ENCODE results near the gene TACC2. TPM values are rescaled to one million over a fixed set of nuclear protein-coding genes. Genes with fewer than 3 reads are reported as not detected.

Gene TACC2
- total and polyA plus RNA-seq, 9 of the 15 experiments (the other 6 are each of a cell fraction or from before 2014, with no cell fraction given): under 0.01 to 0.35 (median 0.03) TPM; not detected in 6

GRCh38 chr10:122154031-122154544, 165.1 kb downstream of the TACC2 start:
- H3K27ac ChIP-seq (ENCODE audit: extremely low read depth, low read depth, low read length): no peak overlapping the region
- ChIA-PET CTCF (ENCODE audit: low intra/inter-chr PET ratio) (no interaction called here), POLR2A (no interaction called here)
- H3K79me2 ChIP-seq (ENCODE audit: control insufficient read depth, insufficient read depth, low read length): no peaks in the 10 kb centered on the region
- ATAC-seq: no peak
- no peak for FAIRE-seq
- H3K4me2 ChIP-seq (ENCODE audit: insufficient read depth, low read length): no peak overlapping the region
- peaks cover 3 to 46% of the 10 kb centered on the region in 2 experiments; a peak in 3 of 5 replicates for H3K27me3 ChIP-seq (ENCODE audit: control insufficient read depth in 2 of 2, insufficient read depth in 2 of 2, low read length in 2 of 2)
- H3K36me3 ChIP-seq (ENCODE audit: control insufficient read depth, insufficient read depth, low read length): no peaks in the 10 kb centered on the region
- DNase-seq (ENCODE audit: extremely low read depth in 1 of 4, low spot score in 3 of 4): no peak
- H3K4me3 ChIP-seq: no peak overlapping the region
- H3K4me1 ChIP-seq (replicated peaks in 1 of 2; ENCODE audit: control insufficient read depth in 2 of 2, insufficient read depth in 2 of 2, low read length in 2 of 2): no peaks in the 10 kb centered on the region
- no peaks in the 10 kb centered on the region for H3K9me1 ChIP-seq (ENCODE audit: control insufficient read depth, insufficient read depth, low read length)
- H4K20me1 ChIP-seq (replicated peaks; ENCODE audit: control insufficient read depth, insufficient read depth, low read length): no peaks in the 10 kb centered on the region; the same call in 1 of the 2 replicates
- no peaks in the 10 kb centered on the region for H3K9me3 ChIP-seq (replicated peaks; ENCODE audit: control insufficient read depth, insufficient read depth, low read depth, low read length)
- H2AFZ ChIP-seq (ENCODE audit: low read depth, low read length): no peak overlapping the region
- intact Hi-C loops (cut with micrococcal nuclease): no loop called here
- WGBS (ENCODE audit: insufficient coverage, low coverage, missing lambda C conversion rate): 2% methylated on average over 10 of the region's 10 CpGs
- in situ Hi-C loops (cut with MboI): no loop called here
- H3K9ac ChIP-seq (ENCODE audit: insufficient read depth in 1 of 2, low read depth in 2 of 2, low read length in 2 of 2): no peak overlapping the region
- no TSS peak for BruUV-seq (replicated peaks)
- TF ChIP-seq, protein P1, sequence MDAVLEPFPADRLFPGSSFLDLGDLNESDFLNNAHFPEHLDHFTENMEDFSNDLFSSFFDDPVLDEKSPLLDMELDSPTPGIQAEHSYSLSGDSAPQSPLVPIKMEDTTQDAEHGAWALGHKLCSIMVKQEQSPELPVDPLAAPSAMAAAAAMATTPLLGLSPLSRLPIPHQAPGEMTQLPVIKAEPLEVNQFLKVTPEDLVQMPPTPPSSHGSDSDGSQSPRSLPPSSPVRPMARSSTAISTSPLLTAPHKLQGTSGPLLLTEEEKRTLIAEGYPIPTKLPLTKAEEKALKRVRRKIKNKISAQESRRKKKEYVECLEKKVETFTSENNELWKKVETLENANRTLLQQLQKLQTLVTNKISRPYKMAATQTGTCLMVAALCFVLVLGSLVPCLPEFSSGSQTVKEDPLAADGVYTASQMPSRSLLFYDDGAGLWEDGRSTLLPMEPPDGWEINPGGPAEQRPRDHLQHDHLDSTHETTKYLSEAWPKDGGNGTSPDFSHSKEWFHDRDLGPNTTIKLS (IDR thresholded peaks at IDR 0.05; ENCODE audit: borderline replicate concordance, low read depth): no peak
- TF ChIP-seq, protein P2, sequence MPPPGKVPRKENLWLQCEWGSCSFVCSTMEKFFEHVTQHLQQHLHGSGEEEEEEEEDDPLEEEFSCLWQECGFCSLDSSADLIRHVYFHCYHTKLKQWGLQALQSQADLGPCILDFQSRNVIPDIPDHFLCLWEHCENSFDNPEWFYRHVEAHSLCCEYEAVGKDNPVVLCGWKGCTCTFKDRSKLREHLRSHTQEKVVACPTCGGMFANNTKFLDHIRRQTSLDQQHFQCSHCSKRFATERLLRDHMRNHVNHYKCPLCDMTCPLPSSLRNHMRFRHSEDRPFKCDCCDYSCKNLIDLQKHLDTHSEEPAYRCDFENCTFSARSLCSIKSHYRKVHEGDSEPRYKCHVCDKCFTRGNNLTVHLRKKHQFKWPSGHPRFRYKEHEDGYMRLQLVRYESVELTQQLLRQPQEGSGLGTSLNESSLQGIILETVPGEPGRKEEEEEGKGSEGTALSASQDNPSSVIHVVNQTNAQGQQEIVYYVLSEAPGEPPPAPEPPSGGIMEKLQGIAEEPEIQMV (tag; conservative IDR thresholded peaks at IDR 0.05; ENCODE audit: low read depth): no peak
- TF ChIP-seq, protein P3, sequence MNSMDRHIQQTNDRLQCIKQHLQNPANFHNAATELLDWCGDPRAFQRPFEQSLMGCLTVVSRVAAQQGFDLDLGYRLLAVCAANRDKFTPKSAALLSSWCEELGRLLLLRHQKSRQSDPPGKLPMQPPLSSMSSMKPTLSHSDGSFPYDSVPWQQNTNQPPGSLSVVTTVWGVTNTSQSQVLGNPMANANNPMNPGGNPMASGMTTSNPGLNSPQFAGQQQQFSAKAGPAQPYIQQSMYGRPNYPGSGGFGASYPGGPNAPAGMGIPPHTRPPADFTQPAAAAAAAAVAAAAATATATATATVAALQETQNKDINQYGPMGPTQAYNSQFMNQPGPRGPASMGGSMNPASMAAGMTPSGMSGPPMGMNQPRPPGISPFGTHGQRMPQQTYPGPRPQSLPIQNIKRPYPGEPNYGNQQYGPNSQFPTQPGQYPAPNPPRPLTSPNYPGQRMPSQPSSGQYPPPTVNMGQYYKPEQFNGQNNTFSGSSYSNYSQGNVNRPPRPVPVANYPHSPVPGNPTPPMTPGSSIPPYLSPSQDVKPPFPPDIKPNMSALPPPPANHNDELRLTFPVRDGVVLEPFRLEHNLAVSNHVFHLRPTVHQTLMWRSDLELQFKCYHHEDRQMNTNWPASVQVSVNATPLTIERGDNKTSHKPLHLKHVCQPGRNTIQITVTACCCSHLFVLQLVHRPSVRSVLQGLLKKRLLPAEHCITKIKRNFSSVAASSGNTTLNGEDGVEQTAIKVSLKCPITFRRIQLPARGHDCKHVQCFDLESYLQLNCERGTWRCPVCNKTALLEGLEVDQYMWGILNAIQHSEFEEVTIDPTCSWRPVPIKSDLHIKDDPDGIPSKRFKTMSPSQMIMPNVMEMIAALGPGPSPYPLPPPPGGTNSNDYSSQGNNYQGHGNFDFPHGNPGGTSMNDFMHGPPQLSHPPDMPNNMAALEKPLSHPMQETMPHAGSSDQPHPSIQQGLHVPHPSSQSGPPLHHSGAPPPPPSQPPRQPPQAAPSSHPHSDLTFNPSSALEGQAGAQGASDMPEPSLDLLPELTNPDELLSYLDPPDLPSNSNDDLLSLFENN (IDR thresholded peaks at IDR 0.05; ENCODE audit: low read depth in 2 of 2, low read length in 2 of 2): no peak
- no peak for TF ChIP-seq USF1 (CRISPR knock-in tag; IDR thresholded peaks at IDR 0.05)
- no peak for TF ChIP-seq KDM1A (IDR thresholded peaks at IDR 0.05)
- TF ChIP-seq SAFB (IDR thresholded peaks at IDR 0.05; ENCODE audit: borderline replicate concordance, low read depth, low read length): no peak
- no peak for TF ChIP-seq E2F3 (CRISPR knock-in tag; IDR thresholded peaks at IDR 0.05)
- TF ChIP-seq LEF1 (IDR thresholded peaks at IDR 0.05): no peak
- no peak for TF ChIP-seq PHF20 (IDR thresholded peaks at IDR 0.05; ENCODE audit: partially characterized antibody)
- no peak for TF ChIP-seq PML (IDR thresholded peaks at IDR 0.05; ENCODE audit: low read length)
- TF ChIP-seq ETV6 (IDR thresholded peaks at IDR 0.05; ENCODE audit: borderline replicate concordance in 1 of 2, low read depth in 2 of 2, low read length in 1 of 2): no peak
- no peak for TF ChIP-seq ETV6 (CRISPR knock-in tag; IDR thresholded peaks at IDR 0.05; ENCODE audit: borderline replicate concordance)
- TF ChIP-seq ARID3B (CRISPR knock-in tag; IDR thresholded peaks at IDR 0.05; ENCODE audit: borderline replicate concordance): no peak
- TF ChIP-seq TCF7L2 (IDR thresholded peaks at IDR 0.05; ENCODE audit: low read depth, low read length): no peak
